ENCODE results near the gene CSNK1G1.

DNA sequence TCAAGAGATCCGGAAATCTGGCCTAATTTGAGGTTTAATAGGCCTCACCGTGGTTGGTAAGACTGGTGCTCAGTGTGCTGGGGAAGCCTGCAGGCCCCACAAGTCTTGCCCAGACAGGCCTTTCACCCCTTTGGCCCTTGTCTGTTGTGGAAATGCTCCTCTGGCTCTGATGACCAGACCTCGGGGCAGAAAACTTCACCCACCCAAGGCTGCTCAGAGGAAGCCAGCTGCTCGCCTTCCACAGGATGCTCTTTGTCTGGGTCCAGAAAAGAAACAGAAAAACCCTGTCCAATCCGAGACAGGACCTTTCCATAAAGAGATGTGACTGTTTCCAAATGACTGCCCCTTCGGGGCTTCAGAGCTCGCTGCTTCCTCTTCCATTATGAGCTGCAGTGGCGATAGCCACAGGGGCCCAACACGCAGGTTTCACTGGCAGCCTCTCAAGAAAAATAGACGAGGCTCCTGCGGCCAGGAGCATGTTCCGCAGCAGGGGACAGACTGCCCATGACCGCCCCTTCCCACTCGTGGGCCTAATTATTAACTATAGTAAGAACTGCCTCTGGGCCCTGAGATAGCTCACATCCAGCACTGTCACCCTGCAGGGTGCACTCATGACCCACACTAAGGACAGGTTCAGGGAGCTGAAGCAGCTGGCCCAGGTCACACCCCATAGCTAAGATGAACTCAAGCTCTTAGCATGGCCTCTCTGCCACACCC is 211.2 kb downstream of the CSNK1G1 start:
- TF ChIP-seq CTCF (IDR thresholded peaks at IDR 0.05) (no peak), POLR2AphosphoS5 (IDR thresholded peaks at IDR 0.05; ENCODE audit: insufficient read depth in 1 of 2, low read depth in 1 of 2) (no peak)
